ENCODE data around the gene ZNF423.

The ZNF423 gene

GRCh38 chr16:49745311-49745747 lies 110.6 kb downstream of the ZNF423 start:
- Histone ChIP-seq H3K4me1 (ENCODE audit: control insufficient read depth, insufficient read depth, low read length) (peaks cover 5% of the 10 kb centered on the region), H3K36me3 (ENCODE audit: control insufficient read depth, insufficient read depth, low read length, severe bottlenecking) (no peaks in the 10 kb centered on the region), H3K9me3 (ENCODE audit: control insufficient read depth, low read length) (no peaks in the 10 kb centered on the region), H3K9ac (ENCODE audit: low read length) (no peak overlapping the region), H3K27me3 (replicated peaks; ENCODE audit: control insufficient read depth, insufficient read depth, low read length) (peaks cover 15% of the 10 kb centered on the region), H3K4me3 (ENCODE audit: low read length) (no peak overlapping the region)
- DNase-seq (ENCODE audit: low read depth): no peak

- Histone ChIP-seq H3K9ac (ENCODE audit: low read length) (no peak overlapping the region), H3K4me3 (ENCODE audit: low read length) (no peak overlapping the region), H3K36me3 (ENCODE audit: control insufficient read depth, insufficient read depth, low read length, severe bottlenecking) (no peaks in the 10 kb centered on the region), H3K9me3 (ENCODE audit: control insufficient read depth, low read length) (no peaks in the 10 kb centered on the region), H3K4me1 (ENCODE audit: control insufficient read depth, insufficient read depth, low read length) (no peaks in the 10 kb centered on the region), H3K27me3 (replicated peaks; ENCODE audit: control insufficient read depth, insufficient read depth, low read length) (peaks cover 15% of the 10 kb centered on the region)
- no peak for DNase-seq (ENCODE audit: low read depth)
These were observed 111.4 kb downstream of the ZNF423 start for GRCh38 chr16:49744244-49745220.

GRCh38 chr16:49743658-49744057 lies 112.3 kb downstream of the ZNF423 start:
- no peak for DNase-seq (ENCODE audit: low read depth)
- Histone ChIP-seq H3K27me3 (replicated peaks; ENCODE audit: control insufficient read depth, insufficient read depth, low read length) (peaks cover 15% of the 10 kb centered on the region), H3K36me3 (ENCODE audit: control insufficient read depth, insufficient read depth, low read length, severe bottlenecking) (no peaks in the 10 kb centered on the region), H3K4me1 (ENCODE audit: control insufficient read depth, insufficient read depth, low read length) (no peaks in the 10 kb centered on the region), H3K9me3 (ENCODE audit: control insufficient read depth, low read length) (no peaks in the 10 kb centered on the region), H3K4me3 (ENCODE audit: low read length) (no peak overlapping the region), H3K9ac (ENCODE audit: low read length) (no peak overlapping the region)

- Histone ChIP-seq H3K9ac (ENCODE audit: low read length) (no peak overlapping the region), H3K36me3 (ENCODE audit: control insufficient read depth, insufficient read depth, low read length, severe bottlenecking) (no peaks in the 10 kb centered on the region), H3K27me3 (replicated peaks; ENCODE audit: control insufficient read depth, insufficient read depth, low read length) (peaks cover 15% of the 10 kb centered on the region), H3K4me3 (ENCODE audit: low read length) (no peak overlapping the region), H3K4me1 (ENCODE audit: control insufficient read depth, insufficient read depth, low read length) (no peaks in the 10 kb centered on the region), H3K9me3 (ENCODE audit: control insufficient read depth, low read length) (no peaks in the 10 kb centered on the region)
- DNase-seq (ENCODE audit: low read depth): no peak
These were observed 112.8 kb downstream of the ZNF423 start for GRCh38 chr16:49743203-49743464.

GRCh38 chr16:49742428-49743202 lies 113.3 kb downstream of the ZNF423 start:
- no peak for DNase-seq (ENCODE audit: low read depth)
- Histone ChIP-seq H3K4me3 (ENCODE audit: low read length) (no peak overlapping the region), H3K36me3 (ENCODE audit: control insufficient read depth, insufficient read depth, low read length, severe bottlenecking) (no peaks in the 10 kb centered on the region), H3K9me3 (ENCODE audit: control insufficient read depth, low read length) (no peaks in the 10 kb centered on the region), H3K9ac (ENCODE audit: low read length) (no peak overlapping the region), H3K27me3 (replicated peaks; ENCODE audit: control insufficient read depth, insufficient read depth, low read length) (peaks cover 15% of the 10 kb centered on the region), H3K4me1 (ENCODE audit: control insufficient read depth, insufficient read depth, low read length) (no peaks in the 10 kb centered on the region)

- Histone ChIP-seq H3K9me3 (ENCODE audit: control insufficient read depth, low read length) (no peaks in the 10 kb centered on the region), H3K27me3 (replicated peaks; ENCODE audit: control insufficient read depth, insufficient read depth, low read length) (peaks cover 4% of the 10 kb centered on the region), H3K4me3 (ENCODE audit: low read length) (no peak overlapping the region), H3K36me3 (ENCODE audit: control insufficient read depth, insufficient read depth, low read length, severe bottlenecking) (no peaks in the 10 kb centered on the region), H3K4me1 (ENCODE audit: control insufficient read depth, insufficient read depth, low read length) (no peaks in the 10 kb centered on the region), H3K9ac (ENCODE audit: low read length) (no peak overlapping the region)
- DNase-seq (ENCODE audit: low read depth): no peak
These were observed 115.7 kb downstream of the ZNF423 start for GRCh38 chr16:49740256-49740655.

- Histone ChIP-seq H3K36me3 (ENCODE audit: control insufficient read depth, insufficient read depth, low read length, severe bottlenecking) (no peaks in the 10 kb centered on the region), H3K4me3 (ENCODE audit: low read length) (no peak overlapping the region), H3K9ac (ENCODE audit: low read length) (no peak overlapping the region), H3K27me3 (replicated peaks; ENCODE audit: control insufficient read depth, insufficient read depth, low read length) (peaks cover 4% of the 10 kb centered on the region), H3K4me1 (ENCODE audit: control insufficient read depth, insufficient read depth, low read length) (peaks cover 4% of the 10 kb centered on the region), H3K9me3 (ENCODE audit: control insufficient read depth, low read length) (no peaks in the 10 kb centered on the region)
- DNase-seq (ENCODE audit: low read depth): no peak
These were observed 116.5 kb downstream of the ZNF423 start for GRCh38 chr16:49739381-49739780.

GRCh38 chr16:49738832-49739231 lies 117.1 kb downstream of the ZNF423 start:
- peaks cover 9% of the 10 kb centered on the region for H3K4me1 ChIP-seq (ENCODE audit: control insufficient read depth, insufficient read depth, low read length)
- H3K9me3 ChIP-seq (ENCODE audit: control insufficient read depth, low read length): no peaks in the 10 kb centered on the region
- peaks cover 4% of the 10 kb centered on the region for H3K27me3 ChIP-seq (replicated peaks; ENCODE audit: control insufficient read depth, insufficient read depth, low read length)
- DNase-seq (ENCODE audit: low read depth): no peak
- no peak overlapping the region for H3K4me3 ChIP-seq (ENCODE audit: low read length)
- H3K9ac ChIP-seq (ENCODE audit: low read length): no peak overlapping the region
- H3K36me3 ChIP-seq (ENCODE audit: control insufficient read depth, insufficient read depth, low read length, severe bottlenecking): no peaks in the 10 kb centered on the region

- H3K36me3 ChIP-seq (ENCODE audit: control insufficient read depth, insufficient read depth, low read length, severe bottlenecking): no peaks in the 10 kb centered on the region
- DNase-seq (ENCODE audit: low read depth): no peak
- H3K9me3 ChIP-seq (ENCODE audit: control insufficient read depth, low read length): no peaks in the 10 kb centered on the region
- H3K27me3 ChIP-seq (replicated peaks; ENCODE audit: control insufficient read depth, insufficient read depth, low read length): peaks cover 4% of the 10 kb centered on the region
- H3K4me1 ChIP-seq (ENCODE audit: control insufficient read depth, insufficient read depth, low read length): peaks cover 9% of the 10 kb centered on the region
- H3K4me3 ChIP-seq (ENCODE audit: low read length): no peak overlapping the region
- H3K9ac ChIP-seq (ENCODE audit: low read length): no peak overlapping the region
These were observed 117.9 kb downstream of the ZNF423 start for GRCh38 chr16:49738001-49738400.

GRCh38 chr16:49737541-49737940 lies 118.4 kb downstream of the ZNF423 start:
- Histone ChIP-seq H3K9ac (ENCODE audit: low read length) (no peak overlapping the region), H3K36me3 (ENCODE audit: control insufficient read depth, insufficient read depth, low read length, severe bottlenecking) (no peaks in the 10 kb centered on the region), H3K27me3 (replicated peaks; ENCODE audit: control insufficient read depth, insufficient read depth, low read length) (peaks cover 4% of the 10 kb centered on the region), H3K4me1 (ENCODE audit: control insufficient read depth, insufficient read depth, low read length) (peaks cover 9% of the 10 kb centered on the region), H3K4me3 (ENCODE audit: low read length) (no peak overlapping the region), H3K9me3 (ENCODE audit: control insufficient read depth, low read length) (no peaks in the 10 kb centered on the region)
- no peak for DNase-seq (ENCODE audit: low read depth)

- peaks cover 9% of the 10 kb centered on the region for H3K9me3 ChIP-seq (ENCODE audit: control insufficient read depth, low read length)
- H3K4me1 ChIP-seq (ENCODE audit: control insufficient read depth, insufficient read depth, low read length): peaks cover 9% of the 10 kb centered on the region
- H3K9ac ChIP-seq (ENCODE audit: low read length): no peak overlapping the region
- no peak for DNase-seq (ENCODE audit: low read depth)
- peaks cover 12% of the 10 kb centered on the region for H3K36me3 ChIP-seq (ENCODE audit: control insufficient read depth, insufficient read depth, low read length, severe bottlenecking)
- H3K4me3 ChIP-seq (ENCODE audit: low read length): no peak overlapping the region
- H3K27me3 ChIP-seq (replicated peaks; ENCODE audit: control insufficient read depth, insufficient read depth, low read length): no peaks in the 10 kb centered on the region
These were observed 121.6 kb downstream of the ZNF423 start for GRCh38 chr16:49734331-49734730.
